HEK293 (cell line): ENCODE measurements around the gene PLEKHM1.
"Not testable (repeated sequence)": the region's sequence is repeated elsewhere in the genome, so short reads cannot be mapped to it uniquely, and the experiment has no call there.

Experiments
- MYNN ChIP-seq: fragments of 450-650 bp; formaldehyde crosslinking; IDR thresholded peaks from 2 replicates; pipeline ENCODE4 v1.5.1; 2016; ENCODE audit warnings: missing biosample characterization, missing genetic modification characterization, borderline replicate concordance
- YY1 ChIP-seq: fragments of 450-650 bp; formaldehyde crosslinking; IDR thresholded peaks from 2 replicates; pipeline ENCODE4 v1.5.1; 2018; ENCODE audit warnings: missing biosample characterization, missing genetic modification characterization
- ZNF146 ChIP-seq: fragments of 450-650 bp; formaldehyde crosslinking; IDR thresholded peaks from 2 replicates; pipeline ENCODE4 v1.5.1; 2016; ENCODE audit warnings: missing biosample characterization, missing genetic modification characterization
- ZNF600 ChIP-seq: fragments of 450-650 bp; formaldehyde crosslinking; IDR thresholded peaks from 2 replicates; pipeline ENCODE4 v1.5.1; 2016; ENCODE audit warnings: missing biosample characterization, missing genetic modification characterization
- TF ChIP-seq, protein P1 (sequence below): fragments of 450-650 bp; formaldehyde crosslinking; IDR thresholded peaks from 2 replicates; pipeline ENCODE4 v1.5.1; 2016; ENCODE audit warnings: missing biosample characterization, missing genetic modification characterization

DNA sequence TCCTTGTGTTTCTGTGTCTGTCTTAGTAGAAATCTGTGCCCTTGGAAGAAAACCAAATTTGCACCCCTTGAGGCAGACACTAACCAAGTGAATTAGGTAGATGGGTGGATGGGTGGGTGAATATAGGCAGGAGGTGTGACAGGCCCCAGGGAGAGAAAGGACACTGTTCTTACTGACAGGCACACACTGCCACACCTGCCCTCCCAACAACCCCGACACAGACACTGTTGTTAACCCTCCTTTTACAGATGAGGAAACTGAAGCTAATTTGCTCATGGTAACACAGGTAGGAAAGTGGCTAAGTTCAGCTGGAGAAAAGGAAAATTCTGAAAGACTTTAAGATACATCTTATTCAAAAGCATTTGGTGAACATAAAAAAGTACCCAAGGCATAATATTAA, 42.0 kb downstream of the PLEKHM1 start:
- not testable (repeated sequence) for TF ChIP-seq YY1, MYNN, ZNF600, ZNF146 (tag by site-specific recombination)
- TF ChIP-seq, protein P1, sequence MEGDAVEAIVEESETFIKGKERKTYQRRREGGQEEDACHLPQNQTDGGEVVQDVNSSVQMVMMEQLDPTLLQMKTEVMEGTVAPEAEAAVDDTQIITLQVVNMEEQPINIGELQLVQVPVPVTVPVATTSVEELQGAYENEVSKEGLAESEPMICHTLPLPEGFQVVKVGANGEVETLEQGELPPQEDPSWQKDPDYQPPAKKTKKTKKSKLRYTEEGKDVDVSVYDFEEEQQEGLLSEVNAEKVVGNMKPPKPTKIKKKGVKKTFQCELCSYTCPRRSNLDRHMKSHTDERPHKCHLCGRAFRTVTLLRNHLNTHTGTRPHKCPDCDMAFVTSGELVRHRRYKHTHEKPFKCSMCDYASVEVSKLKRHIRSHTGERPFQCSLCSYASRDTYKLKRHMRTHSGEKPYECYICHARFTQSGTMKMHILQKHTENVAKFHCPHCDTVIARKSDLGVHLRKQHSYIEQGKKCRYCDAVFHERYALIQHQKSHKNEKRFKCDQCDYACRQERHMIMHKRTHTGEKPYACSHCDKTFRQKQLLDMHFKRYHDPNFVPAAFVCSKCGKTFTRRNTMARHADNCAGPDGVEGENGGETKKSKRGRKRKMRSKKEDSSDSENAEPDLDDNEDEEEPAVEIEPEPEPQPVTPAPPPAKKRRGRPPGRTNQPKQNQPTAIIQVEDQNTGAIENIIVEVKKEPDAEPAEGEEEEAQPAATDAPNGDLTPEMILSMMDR (tag by site-specific recombination) = not testable (repeated sequence)
